Dendritic cell treated with granulocyte-macrophage colony-stimulating factor and Interleukin-4, amounts not matched to agents 40 ng/mL and 50 ng/mL, for 4 days (primary cell): ENCODE results near the gene FGFR3.

Source experiments
- H3K27ac Mint-ChIP-seq: one replicate; pipeline ENCODE4 v1.8.0; 2022; ENCODE audit warnings: mild to moderate bottlenecking, mixed read lengths
- H3K27me3 Mint-ChIP-seq: one replicate; pipeline ENCODE4 v1.8.0; 2022; ENCODE audit warnings: mild to moderate bottlenecking, mixed read lengths
- H3K36me3 Mint-ChIP-seq: one replicate; pipeline ENCODE4 v1.8.0; 2022; ENCODE audit warnings: low read depth, mixed read lengths
- H3K4me1 Mint-ChIP-seq: one replicate; pipeline ENCODE4 v1.8.0; 2022; ENCODE audit warnings: low read depth, mixed read lengths
- H3K4me3 Mint-ChIP-seq: one replicate; pipeline ENCODE4 v1.8.0; 2022; ENCODE audit warnings: mild to moderate bottlenecking, moderate library complexity, mixed read lengths
- H3K9me3 Mint-ChIP-seq: one replicate; pipeline ENCODE4 v1.8.0; 2022; ENCODE audit warnings: mixed read lengths
- intact Hi-C: fragments of 100-400 bp; cut with micrococcal nuclease; formaldehyde crosslinking; loops from one replicate; pipeline ENCODE4 v1.15.0; 2022

Gene FGFR3

GRCh38 chr4:1857931-1858330, 64.8 kb downstream of the FGFR3 start:
- peaks cover 7% of the 10 kb centered on the region for H3K27me3 Mint-ChIP-seq
- H3K36me3 Mint-ChIP-seq, result peaks cover 6% of the 10 kb centered on the region
- intact Hi-C loops, result loop anchor here (2.0 kb wide), 2 partner anchors 13 to 41 kb away; partner anchors contain the start of gene NSD2
- no peak overlapping the region for H3K4me3 Mint-ChIP-seq
- no peaks in the 10 kb centered on the region for H3K9me3 Mint-ChIP-seq
- no peak overlapping the region for H3K27ac Mint-ChIP-seq
- peaks cover 46% of the 10 kb centered on the region for H3K4me1 Mint-ChIP-seq
